SK-N-SH (cell line): Measurements from ENCODE around the gene MRPL46.

Source experiments
- GABPA ChIP-seq: IDR thresholded peaks from 2 replicates; pipeline ENCODE4 v1.4.0; 2012; ENCODE audit warnings: low read depth, mild to moderate bottlenecking
- POLR2AphosphoS5 ChIP-seq: IDR thresholded peaks from 2 replicates; pipeline ENCODE4 v1.6.1; 2012; ENCODE audit warnings: low read depth, low read length
- TF ChIP-seq, protein P1 (sequence below): fragments of 200-600 bp; sonication (generic); IDR thresholded peaks from 2 replicates; pipeline ENCODE4 v1.6.1; 2017; ENCODE audit warnings: antibody characterized with exemption, mild to moderate bottlenecking, moderate library complexity
- TF ChIP-seq, protein P2 (sequence below): IDR thresholded peaks from 2 replicates; pipeline ENCODE4 v1.4.0; 2012; ENCODE audit warnings: low read depth, borderline replicate concordance

DNA sequence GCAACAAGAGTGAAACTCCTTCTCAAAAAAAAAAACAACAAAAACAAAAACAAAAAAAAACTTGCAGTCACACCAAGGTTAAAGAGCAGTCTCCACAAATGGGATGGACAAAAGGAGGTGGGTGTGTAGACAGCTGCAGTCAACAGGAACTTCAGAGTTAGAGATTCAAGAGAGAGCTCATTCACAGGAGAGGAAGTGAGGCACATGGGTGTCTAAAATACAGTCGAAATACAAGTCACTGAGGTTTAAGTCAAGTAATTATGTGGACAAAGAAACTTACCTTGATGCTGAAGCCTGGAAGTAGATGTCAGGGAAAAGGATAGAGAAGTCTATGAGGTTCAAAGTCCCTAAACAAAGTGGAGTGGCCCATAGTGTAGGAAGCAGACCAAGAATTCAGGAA is 15.1 kb upstream of the MRPL46 start:
- no peak for TF ChIP-seq POLR2AphosphoS5
- TF ChIP-seq, protein P1, sequence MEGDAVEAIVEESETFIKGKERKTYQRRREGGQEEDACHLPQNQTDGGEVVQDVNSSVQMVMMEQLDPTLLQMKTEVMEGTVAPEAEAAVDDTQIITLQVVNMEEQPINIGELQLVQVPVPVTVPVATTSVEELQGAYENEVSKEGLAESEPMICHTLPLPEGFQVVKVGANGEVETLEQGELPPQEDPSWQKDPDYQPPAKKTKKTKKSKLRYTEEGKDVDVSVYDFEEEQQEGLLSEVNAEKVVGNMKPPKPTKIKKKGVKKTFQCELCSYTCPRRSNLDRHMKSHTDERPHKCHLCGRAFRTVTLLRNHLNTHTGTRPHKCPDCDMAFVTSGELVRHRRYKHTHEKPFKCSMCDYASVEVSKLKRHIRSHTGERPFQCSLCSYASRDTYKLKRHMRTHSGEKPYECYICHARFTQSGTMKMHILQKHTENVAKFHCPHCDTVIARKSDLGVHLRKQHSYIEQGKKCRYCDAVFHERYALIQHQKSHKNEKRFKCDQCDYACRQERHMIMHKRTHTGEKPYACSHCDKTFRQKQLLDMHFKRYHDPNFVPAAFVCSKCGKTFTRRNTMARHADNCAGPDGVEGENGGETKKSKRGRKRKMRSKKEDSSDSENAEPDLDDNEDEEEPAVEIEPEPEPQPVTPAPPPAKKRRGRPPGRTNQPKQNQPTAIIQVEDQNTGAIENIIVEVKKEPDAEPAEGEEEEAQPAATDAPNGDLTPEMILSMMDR = no peak
- no peak for TF ChIP-seq GABPA
- TF ChIP-seq, protein P2, sequence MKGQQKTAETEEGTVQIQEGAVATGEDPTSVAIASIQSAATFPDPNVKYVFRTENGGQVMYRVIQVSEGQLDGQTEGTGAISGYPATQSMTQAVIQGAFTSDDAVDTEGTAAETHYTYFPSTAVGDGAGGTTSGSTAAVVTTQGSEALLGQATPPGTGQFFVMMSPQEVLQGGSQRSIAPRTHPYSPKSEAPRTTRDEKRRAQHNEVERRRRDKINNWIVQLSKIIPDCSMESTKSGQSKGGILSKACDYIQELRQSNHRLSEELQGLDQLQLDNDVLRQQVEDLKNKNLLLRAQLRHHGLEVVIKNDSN = no peak
